SW480 (cell line): ENCODE measurements around the gene MMADHC.

Experiments used
- DNase-seq: peaks from one replicate; pipeline ENCODE4 v3.0.0-alpha.2; 2016; ENCODE audit warnings: low spot score

MMADHC gene

GRCh38 chr2:149587220-149587949 lies at the start of gene MMADHC:
MMADHC (minus strand) TSS chr2:149587775; CDS start chr2:149587097, 678 bp downstream.
- peak; percentile 94 for DNase-seq

GRCh38 chr2:149634103-149634502 lies 46.5 kb upstream of the MMADHC start:
- DNase-seq, result no peak

- no peak for DNase-seq
These were observed 42.9 kb upstream of the MMADHC start for GRCh38 chr2:149630445-149630844.

GRCh38 chr2:149629026-149629425 lies 41.5 kb upstream of the MMADHC start:
- no peak for DNase-seq

GRCh38 chr2:149627111-149627801 lies 39.7 kb upstream of the MMADHC start:
- DNase-seq, result no peak

- DNase-seq, result no peak
These were observed 38.1 kb upstream of the MMADHC start for GRCh38 chr2:149625671-149626070.

GRCh38 chr2:149625271-149625670 lies 37.7 kb upstream of the MMADHC start:
- no peak for DNase-seq

- DNase-seq, result no peak
These were observed 34.8 kb upstream of the MMADHC start for GRCh38 chr2:149622343-149622742.

GRCh38 chr2:149617476-149617875 lies 29.9 kb upstream of the MMADHC start:
- peak; percentile 5 for DNase-seq

- DNase-seq, result no peak
These were observed 29.3 kb upstream of the MMADHC start for GRCh38 chr2:149616681-149617456.

- no peak for DNase-seq
These were observed 26.1 kb upstream of the MMADHC start for GRCh38 chr2:149613704-149614103.

- DNase-seq, result no peak
These were observed 24.5 kb upstream of the MMADHC start for GRCh38 chr2:149612122-149612521.

GRCh38 chr2:149611100-149611820 lies 23.7 kb upstream of the MMADHC start:
- DNase-seq, result no peak

GRCh38 chr2:149606251-149606811 lies 18.8 kb upstream of the MMADHC start:
- no peak for DNase-seq

GRCh38 chr2:149603248-149603647 lies 15.7 kb upstream of the MMADHC start:
- DNase-seq, result no peak

- DNase-seq, result no peak
These were observed 13.7 kb upstream of the MMADHC start for GRCh38 chr2:149601141-149601796.

GRCh38 chr2:149597668-149598326 lies 10.2 kb upstream of the MMADHC start:
- DNase-seq, result peak; percentile 76

GRCh38 chr2:149597050-149597667 lies 9.6 kb upstream of the MMADHC start:
- DNase-seq, result no peak

GRCh38 chr2:149596471-149596870 lies 8.9 kb upstream of the MMADHC start:
- no peak for DNase-seq
